ENCODE measurements around the gene CMC2. TPM values are rescaled to one million over a fixed set of nuclear protein-coding genes. Genes with fewer than 3 reads are reported as not detected.

CMC2 gene
- total and polyA plus RNA-seq, 2 of the 13 experiments (the other 11 are each of a cell fraction or from before 2014, with no cell fraction given): 116 to 129 TPM

DNA sequence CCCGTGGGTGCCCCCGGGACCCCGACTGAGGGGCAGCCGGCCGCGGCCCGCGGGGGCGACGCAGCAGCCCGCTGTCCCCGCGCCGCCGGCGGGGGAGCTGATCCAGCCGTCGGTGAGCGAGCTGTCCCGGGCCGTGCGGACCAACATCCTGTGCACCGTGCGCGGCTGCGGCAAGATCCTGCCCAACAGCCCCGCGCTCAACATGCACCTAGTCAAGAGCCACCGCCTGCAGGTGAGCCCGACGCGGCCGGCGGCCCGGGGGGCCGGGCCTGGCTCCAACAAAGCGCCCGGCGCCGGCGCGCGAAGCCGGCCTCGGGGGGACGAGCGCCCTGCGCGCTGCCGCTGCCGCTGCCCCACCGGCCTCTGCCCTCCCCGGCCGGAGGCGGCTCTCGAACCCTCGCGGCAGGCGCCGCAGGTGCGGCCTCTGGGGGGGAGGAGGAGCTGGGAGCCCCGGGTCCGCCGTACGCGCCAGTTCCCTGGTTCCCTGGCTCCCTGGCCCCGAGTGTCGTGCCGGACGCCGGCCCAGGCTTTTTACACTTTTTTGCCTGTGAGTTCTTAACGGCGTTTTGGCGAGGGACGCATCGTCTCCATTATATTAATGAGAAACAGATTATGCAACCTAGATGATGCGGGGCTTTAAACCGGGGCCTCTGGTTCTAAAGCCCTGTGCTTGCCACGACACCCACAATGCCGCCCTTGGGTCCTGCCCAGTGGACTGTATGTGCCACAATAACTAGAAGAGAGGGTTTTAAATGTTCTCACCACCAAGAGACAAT is 29.5 kb upstream of the CMC2 start (continued):
- TF ChIP-seq, protein P1, sequence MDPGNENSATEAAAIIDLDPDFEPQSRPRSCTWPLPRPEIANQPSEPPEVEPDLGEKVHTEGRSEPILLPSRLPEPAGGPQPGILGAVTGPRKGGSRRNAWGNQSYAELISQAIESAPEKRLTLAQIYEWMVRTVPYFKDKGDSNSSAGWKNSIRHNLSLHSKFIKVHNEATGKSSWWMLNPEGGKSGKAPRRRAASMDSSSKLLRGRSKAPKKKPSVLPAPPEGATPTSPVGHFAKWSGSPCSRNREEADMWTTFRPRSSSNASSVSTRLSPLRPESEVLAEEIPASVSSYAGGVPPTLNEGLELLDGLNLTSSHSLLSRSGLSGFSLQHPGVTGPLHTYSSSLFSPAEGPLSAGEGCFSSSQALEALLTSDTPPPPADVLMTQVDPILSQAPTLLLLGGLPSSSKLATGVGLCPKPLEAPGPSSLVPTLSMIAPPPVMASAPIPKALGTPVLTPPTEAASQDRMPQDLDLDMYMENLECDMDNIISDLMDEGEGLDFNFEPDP (CRISPR knock-in tag; conservative IDR thresholded peaks at IDR 0.05): no peak
- TF ChIP-seq ZBTB8A (CRISPR knock-in tag; IDR thresholded peaks at IDR 0.05; ENCODE audit: borderline replicate concordance, low read depth) (no peak), DMAP1 (CRISPR knock-in tag; IDR thresholded peaks at IDR 0.05) (peak; percentile 27; the same call in 1 of the 2 replicates), NR2F1 (CRISPR knock-in tag; IDR thresholded peaks at IDR 0.05) (no peak), GATA4 (IDR thresholded peaks at IDR 0.05; ENCODE audit: borderline replicate concordance, low read depth) (no peak), ZNF800 (CRISPR knock-in tag; IDR thresholded peaks at IDR 0.05) (0 out of 2 replicates have a peak, but pooled peaks have one; percentile 3), YEATS4 (CRISPR knock-in tag; IDR thresholded peaks at IDR 0.05; ENCODE audit: borderline replicate concordance) (peak; percentile 60; the same call in 1 of the 2 replicates), ZNF292 (CRISPR knock-in tag; IDR thresholded peaks at IDR 0.05; ENCODE audit: borderline replicate concordance, low read depth) (no peak), ATF4 (CRISPR knock-in tag; IDR thresholded peaks at IDR 0.05) (no peak), KLF15 (CRISPR knock-in tag; IDR thresholded peaks at IDR 0.05; ENCODE audit: borderline replicate concordance) (no peak), ZNF614 (CRISPR knock-in tag; IDR thresholded peaks at IDR 0.05; ENCODE audit: borderline replicate concordance) (0 out of 2 replicates have a peak, but pooled peaks have one; percentile 43), MLX (CRISPR knock-in tag; IDR thresholded peaks at IDR 0.05) (no peak), ZNF556 (CRISPR knock-in tag; IDR thresholded peaks at IDR 0.05; ENCODE audit: borderline replicate concordance) (no peak), BCL6 (CRISPR knock-in tag; IDR thresholded peaks at IDR 0.05) (no peak)
- TF ChIP-seq, protein P2, sequence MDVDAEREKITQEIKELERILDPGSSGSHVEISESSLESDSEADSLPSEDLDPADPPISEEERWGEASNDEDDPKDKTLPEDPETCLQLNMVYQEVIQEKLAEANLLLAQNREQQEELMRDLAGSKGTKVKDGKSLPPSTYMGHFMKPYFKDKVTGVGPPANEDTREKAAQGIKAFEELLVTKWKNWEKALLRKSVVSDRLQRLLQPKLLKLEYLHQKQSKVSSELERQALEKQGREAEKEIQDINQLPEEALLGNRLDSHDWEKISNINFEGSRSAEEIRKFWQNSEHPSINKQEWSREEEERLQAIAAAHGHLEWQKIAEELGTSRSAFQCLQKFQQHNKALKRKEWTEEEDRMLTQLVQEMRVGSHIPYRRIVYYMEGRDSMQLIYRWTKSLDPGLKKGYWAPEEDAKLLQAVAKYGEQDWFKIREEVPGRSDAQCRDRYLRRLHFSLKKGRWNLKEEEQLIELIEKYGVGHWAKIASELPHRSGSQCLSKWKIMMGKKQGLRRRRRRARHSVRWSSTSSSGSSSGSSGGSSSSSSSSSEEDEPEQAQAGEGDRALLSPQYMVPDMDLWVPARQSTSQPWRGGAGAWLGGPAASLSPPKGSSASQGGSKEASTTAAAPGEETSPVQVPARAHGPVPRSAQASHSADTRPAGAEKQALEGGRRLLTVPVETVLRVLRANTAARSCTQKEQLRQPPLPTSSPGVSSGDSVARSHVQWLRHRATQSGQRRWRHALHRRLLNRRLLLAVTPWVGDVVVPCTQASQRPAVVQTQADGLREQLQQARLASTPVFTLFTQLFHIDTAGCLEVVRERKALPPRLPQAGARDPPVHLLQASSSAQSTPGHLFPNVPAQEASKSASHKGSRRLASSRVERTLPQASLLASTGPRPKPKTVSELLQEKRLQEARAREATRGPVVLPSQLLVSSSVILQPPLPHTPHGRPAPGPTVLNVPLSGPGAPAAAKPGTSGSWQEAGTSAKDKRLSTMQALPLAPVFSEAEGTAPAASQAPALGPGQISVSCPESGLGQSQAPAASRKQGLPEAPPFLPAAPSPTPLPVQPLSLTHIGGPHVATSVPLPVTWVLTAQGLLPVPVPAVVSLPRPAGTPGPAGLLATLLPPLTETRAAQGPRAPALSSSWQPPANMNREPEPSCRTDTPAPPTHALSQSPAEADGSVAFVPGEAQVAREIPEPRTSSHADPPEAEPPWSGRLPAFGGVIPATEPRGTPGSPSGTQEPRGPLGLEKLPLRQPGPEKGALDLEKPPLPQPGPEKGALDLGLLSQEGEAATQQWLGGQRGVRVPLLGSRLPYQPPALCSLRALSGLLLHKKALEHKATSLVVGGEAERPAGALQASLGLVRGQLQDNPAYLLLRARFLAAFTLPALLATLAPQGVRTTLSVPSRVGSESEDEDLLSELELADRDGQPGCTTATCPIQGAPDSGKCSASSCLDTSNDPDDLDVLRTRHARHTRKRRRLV (CRISPR knock-in tag; IDR thresholded peaks at IDR 0.05): no peak
- TF ChIP-seq, protein P3, sequence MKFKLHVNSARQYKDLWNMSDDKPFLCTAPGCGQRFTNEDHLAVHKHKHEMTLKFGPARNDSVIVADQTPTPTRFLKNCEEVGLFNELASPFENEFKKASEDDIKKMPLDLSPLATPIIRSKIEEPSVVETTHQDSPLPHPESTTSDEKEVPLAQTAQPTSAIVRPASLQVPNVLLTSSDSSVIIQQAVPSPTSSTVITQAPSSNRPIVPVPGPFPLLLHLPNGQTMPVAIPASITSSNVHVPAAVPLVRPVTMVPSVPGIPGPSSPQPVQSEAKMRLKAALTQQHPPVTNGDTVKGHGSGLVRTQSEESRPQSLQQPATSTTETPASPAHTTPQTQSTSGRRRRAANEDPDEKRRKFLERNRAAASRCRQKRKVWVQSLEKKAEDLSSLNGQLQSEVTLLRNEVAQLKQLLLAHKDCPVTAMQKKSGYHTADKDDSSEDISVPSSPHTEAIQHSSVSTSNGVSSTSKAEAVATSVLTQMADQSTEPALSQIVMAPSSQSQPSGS (CRISPR knock-in tag; IDR thresholded peaks at IDR 0.05): no peak
